HG03432 (cell line): ENCODE results near the gene KIF2C.
"Not testable (repeated sequence)": the region's sequence is repeated elsewhere in the genome, so short reads cannot be mapped to it uniquely, and the experiment has no call there.

Source experiments
- ATAC-seq: cut with Tn5 transposase; IDR thresholded peaks from one replicate; pipeline ENCODE4 v1.9.1; 2021; ENCODE audit warnings: mild to moderate bottlenecking, moderate library complexity; ENCODE audit not compliant: unreplicated experiment

The KIF2C gene

GRCh38 chr1:44810101-44810761 lies 70.6 kb downstream of the KIF2C start:
- no peak for ATAC-seq

GRCh38 chr1:44810762-44811105 lies 71.1 kb downstream of the KIF2C start:
- ATAC-seq: not testable (repeated sequence)

GRCh38 chr1:44811234-44811633 lies 71.6 kb downstream of the KIF2C start:
- ATAC-seq: no peak

DNA sequence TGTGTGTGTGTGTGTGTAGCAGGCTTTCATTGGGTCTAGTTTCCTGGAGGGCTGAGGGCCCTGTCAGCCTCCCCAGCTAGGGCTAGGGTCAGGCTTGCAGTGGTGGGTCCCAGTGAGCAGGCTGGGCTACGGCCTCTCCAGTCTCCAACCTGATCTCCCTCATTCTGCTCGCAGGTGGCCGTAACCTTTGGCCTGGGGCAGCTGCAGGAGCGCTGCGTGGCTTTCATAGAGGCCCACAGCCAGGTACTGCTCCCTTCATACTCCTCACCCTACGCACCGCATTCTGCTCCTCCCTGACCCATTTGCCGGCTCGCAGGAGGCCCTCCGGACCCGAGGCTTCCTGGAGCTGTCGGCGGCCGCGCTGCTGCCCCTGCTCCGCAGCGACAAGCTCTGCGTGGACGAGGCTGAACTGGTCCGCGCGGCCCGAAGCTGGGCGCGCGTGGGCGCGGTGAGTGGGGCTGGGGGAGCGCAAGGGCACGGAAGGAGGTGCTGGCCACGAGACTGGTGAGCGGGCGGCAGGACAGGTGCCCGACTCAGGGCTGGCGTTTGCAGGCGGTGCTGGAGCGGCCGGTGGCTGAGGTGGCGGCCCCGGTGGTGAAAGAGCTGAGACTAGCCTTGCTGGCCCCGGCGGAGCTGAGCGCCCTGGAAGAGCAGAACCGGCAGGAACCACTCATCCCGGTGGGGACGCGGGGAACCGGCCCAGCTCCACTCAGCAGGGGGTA lies 73.3 kb downstream of the KIF2C start:
- no peak for ATAC-seq

GRCh38 chr1:44815926-44816325 lies 76.3 kb downstream of the KIF2C start:
- not testable (repeated sequence) for ATAC-seq

- no peak for ATAC-seq
These were observed 77.7 kb downstream of the KIF2C start for GRCh38 chr1:44817307-44817706.
